ENCODE results near the gene CYTL1.

Gene CYTL1

DNA sequence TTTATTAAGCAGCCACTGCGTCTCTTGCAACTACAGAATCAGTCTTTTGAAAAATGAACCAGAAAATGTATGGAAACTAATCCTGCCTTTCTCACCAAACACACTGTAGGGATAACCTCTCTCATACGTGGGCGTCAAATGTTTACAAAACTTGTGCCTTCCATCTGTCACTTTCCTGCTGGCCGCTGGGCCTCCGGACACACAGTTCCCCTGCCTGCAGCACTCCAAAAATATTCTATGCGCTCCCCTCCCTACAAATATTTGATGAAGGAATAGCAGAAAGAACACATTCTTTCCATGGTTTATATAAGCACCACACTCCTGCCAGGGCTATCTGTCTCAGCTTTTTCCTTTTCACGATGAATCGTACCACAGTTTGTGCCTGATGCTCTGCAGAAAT is 14.9 kb upstream of the CYTL1 start:
- TF ChIP-seq, protein P1, sequence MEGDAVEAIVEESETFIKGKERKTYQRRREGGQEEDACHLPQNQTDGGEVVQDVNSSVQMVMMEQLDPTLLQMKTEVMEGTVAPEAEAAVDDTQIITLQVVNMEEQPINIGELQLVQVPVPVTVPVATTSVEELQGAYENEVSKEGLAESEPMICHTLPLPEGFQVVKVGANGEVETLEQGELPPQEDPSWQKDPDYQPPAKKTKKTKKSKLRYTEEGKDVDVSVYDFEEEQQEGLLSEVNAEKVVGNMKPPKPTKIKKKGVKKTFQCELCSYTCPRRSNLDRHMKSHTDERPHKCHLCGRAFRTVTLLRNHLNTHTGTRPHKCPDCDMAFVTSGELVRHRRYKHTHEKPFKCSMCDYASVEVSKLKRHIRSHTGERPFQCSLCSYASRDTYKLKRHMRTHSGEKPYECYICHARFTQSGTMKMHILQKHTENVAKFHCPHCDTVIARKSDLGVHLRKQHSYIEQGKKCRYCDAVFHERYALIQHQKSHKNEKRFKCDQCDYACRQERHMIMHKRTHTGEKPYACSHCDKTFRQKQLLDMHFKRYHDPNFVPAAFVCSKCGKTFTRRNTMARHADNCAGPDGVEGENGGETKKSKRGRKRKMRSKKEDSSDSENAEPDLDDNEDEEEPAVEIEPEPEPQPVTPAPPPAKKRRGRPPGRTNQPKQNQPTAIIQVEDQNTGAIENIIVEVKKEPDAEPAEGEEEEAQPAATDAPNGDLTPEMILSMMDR (IDR thresholded peaks at IDR 0.05; ENCODE audit: low read depth, low read length, missing control alignments): no peak
- no peak for DNase-seq (ENCODE audit: low read depth)
- H3K4me3 ChIP-seq (ENCODE audit: low read depth, low read length): no peak overlapping the region
- in situ Hi-C loops (cut with HindIII; ENCODE audit: low sequenced_read_pairs): no loop called here

- H3K4me3 ChIP-seq (ENCODE audit: low read depth, low read length): no peak overlapping the region
- in situ Hi-C loops (cut with HindIII; ENCODE audit: low sequenced_read_pairs): no loop called here
- no peak for DNase-seq (ENCODE audit: low read depth)
- TF ChIP-seq, protein P1 (IDR thresholded peaks at IDR 0.05; ENCODE audit: low read depth, low read length, missing control alignments): no peak
Observed at GRCh38 chr4:5033281-5033841, 14.1 kb upstream of the CYTL1 start.

- in situ Hi-C loops (cut with HindIII; ENCODE audit: low sequenced_read_pairs): no loop called here
- no peak for DNase-seq (ENCODE audit: low read depth)
- H3K4me3 ChIP-seq (ENCODE audit: low read depth, low read length): no peak overlapping the region
- TF ChIP-seq, protein P1 (IDR thresholded peaks at IDR 0.05; ENCODE audit: low read depth, low read length, missing control alignments): no peak
Observed at GRCh38 chr4:5032813-5033212, 13.6 kb upstream of the CYTL1 start.

DNA sequence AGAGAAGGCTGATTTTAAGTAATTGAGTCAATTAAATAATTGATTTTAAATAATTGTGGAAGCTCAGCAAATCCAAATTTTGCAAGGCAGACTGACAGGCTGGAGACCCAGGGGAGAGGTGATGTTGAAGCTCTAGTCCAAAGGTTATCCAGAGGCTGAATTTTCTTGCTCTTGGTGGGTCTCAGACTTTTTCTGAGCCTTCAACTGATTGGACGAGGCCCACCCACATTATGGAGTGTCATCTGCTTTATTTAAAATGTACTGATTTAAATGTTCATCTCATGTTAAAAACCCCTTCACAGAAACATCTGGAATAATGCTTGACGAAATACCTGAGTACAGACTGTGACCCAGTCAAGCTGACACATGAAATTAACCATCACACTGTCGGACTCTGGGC is 11.7 kb upstream of the CYTL1 start:
- in situ Hi-C loops (cut with HindIII; ENCODE audit: low sequenced_read_pairs): no loop called here
- TF ChIP-seq, protein P1 (IDR thresholded peaks at IDR 0.05; ENCODE audit: low read depth, low read length, missing control alignments): no peak
- no peak for DNase-seq (ENCODE audit: low read depth)
- H3K4me3 ChIP-seq (ENCODE audit: low read depth, low read length): no peak overlapping the region

GRCh38 chr4:5030221-5030620 is 11.0 kb upstream of the CYTL1 start:
- in situ Hi-C loops (cut with HindIII; ENCODE audit: low sequenced_read_pairs): no loop called here

GRCh38 chr4:5029447-5029846 is 10.2 kb upstream of the CYTL1 start:
- no peak for DNase-seq (ENCODE audit: low read depth)
- TF ChIP-seq, protein P1 (IDR thresholded peaks at IDR 0.05; ENCODE audit: low read depth, low read length, missing control alignments): no peak
- H3K4me3 ChIP-seq (ENCODE audit: low read depth, low read length): no peak overlapping the region
- in situ Hi-C loops (cut with HindIII; ENCODE audit: low sequenced_read_pairs): no loop called here

More at GRCh38 chr4:5030221-5030620, 11.0 kb upstream of the CYTL1 start:
- no peak overlapping the region for H3K4me3 ChIP-seq (ENCODE audit: low read depth, low read length)
- DNase-seq (ENCODE audit: low read depth): no peak
- TF ChIP-seq, protein P1 (IDR thresholded peaks at IDR 0.05; ENCODE audit: low read depth, low read length, missing control alignments): no peak
